ENCODE data around the gene PDE1C.
"Not testable (repeated sequence)": the region's sequence is repeated elsewhere in the genome, so short reads cannot be mapped to it uniquely, and the experiment has no call there.

Gene PDE1C

GRCh38 chr7:32015133-32015532 lies 55.1 kb downstream of the PDE1C start:
- Histone ChIP-seq H3K4me1 (ENCODE audit: control insufficient read depth in 5 of 5, insufficient read depth in 5 of 5, low read length in 5 of 5) (peaks cover 0 to 4% (median 0%) of the 10 kb centered on the region in 5 donors), H3K9ac (ENCODE audit: low read length in 5 of 5) (no peak overlapping the region), H3K27me3 (ENCODE audit: control insufficient read depth in 5 of 5, insufficient read depth in 4 of 5, low read length in 5 of 5) (no peaks in the 10 kb centered on the region), H3K4me3 (ENCODE audit: low read depth in 1 of 5, low read length in 5 of 5) (no peak overlapping the region), H3K27ac (ENCODE audit: low read depth, low read length) (no peak overlapping the region), H3K9me3 (ENCODE audit: control insufficient read depth in 5 of 5, low read length in 5 of 5) (peaks cover 0 to 5% (median 3%) of the 10 kb centered on the region in 5 donors), H3K36me3 (ENCODE audit: control insufficient read depth in 5 of 5, insufficient read depth in 5 of 5, low read length in 5 of 5) (no peaks in the 10 kb centered on the region)

GRCh38 chr7:32013471-32013870 lies 56.7 kb downstream of the PDE1C start:
- H3K27me3 ChIP-seq (ENCODE audit: control insufficient read depth in 5 of 5, insufficient read depth in 4 of 5, low read length in 5 of 5); H3K4me3 ChIP-seq (ENCODE audit: low read depth in 1 of 5, low read length in 5 of 5); H3K9ac ChIP-seq (ENCODE audit: low read length in 5 of 5); H3K27ac ChIP-seq (ENCODE audit: low read depth, low read length); H3K36me3 ChIP-seq (ENCODE audit: control insufficient read depth in 5 of 5, insufficient read depth in 5 of 5, low read length in 5 of 5); H3K9me3 ChIP-seq (ENCODE audit: control insufficient read depth in 5 of 5, low read length in 5 of 5); H3K4me1 ChIP-seq (ENCODE audit: control insufficient read depth in 5 of 5, insufficient read depth in 5 of 5, low read length in 5 of 5): not testable (repeated sequence)

- Histone ChIP-seq H3K9ac (ENCODE audit: low read length in 5 of 5) (no peak overlapping the region), H3K4me1 (ENCODE audit: control insufficient read depth in 5 of 5, insufficient read depth in 5 of 5, low read length in 5 of 5) (no peaks in the 10 kb centered on the region), H3K4me3 (ENCODE audit: low read depth in 1 of 5, low read length in 5 of 5) (no peak overlapping the region), H3K9me3 (ENCODE audit: control insufficient read depth in 5 of 5, low read length in 5 of 5) (peaks cover 5 to 14% (median 9%) of the 10 kb centered on the region in 5 donors), H3K27ac (ENCODE audit: low read depth, low read length) (no peak overlapping the region), H3K27me3 (ENCODE audit: control insufficient read depth in 5 of 5, insufficient read depth in 4 of 5, low read length in 5 of 5) (no peaks in the 10 kb centered on the region), H3K36me3 (ENCODE audit: control insufficient read depth in 5 of 5, insufficient read depth in 5 of 5, low read length in 5 of 5) (no peaks in the 10 kb centered on the region)
Observed at GRCh38 chr7:32005577-32005976, 64.6 kb downstream of the PDE1C start.

- no peak overlapping the region for H3K9ac ChIP-seq (ENCODE audit: low read length in 5 of 5)
- peaks cover 5 to 17% (median 9%) of the 10 kb centered on the region in 5 donors for H3K9me3 ChIP-seq (ENCODE audit: control insufficient read depth in 5 of 5, low read length in 5 of 5)
- no peaks in the 10 kb centered on the region for H3K4me1 ChIP-seq (ENCODE audit: control insufficient read depth in 5 of 5, insufficient read depth in 5 of 5, low read length in 5 of 5)
- no peak overlapping the region for H3K27ac ChIP-seq (ENCODE audit: low read depth, low read length)
- peak overlapping the region in 2 of 5 donors; percentile 7 to 25 for H3K4me3 ChIP-seq (ENCODE audit: low read depth in 1 of 5, low read length in 5 of 5)
- no peaks in the 10 kb centered on the region for H3K36me3 ChIP-seq (ENCODE audit: control insufficient read depth in 5 of 5, insufficient read depth in 5 of 5, low read length in 5 of 5)
- peaks cover 0 to 5% (median 0%) of the 10 kb centered on the region in 5 donors for H3K27me3 ChIP-seq (ENCODE audit: control insufficient read depth in 5 of 5, insufficient read depth in 4 of 5, low read length in 5 of 5)
Observed at GRCh38 chr7:32001948-32002347, 68.3 kb downstream of the PDE1C start.

- H3K27ac ChIP-seq (ENCODE audit: low read depth, low read length), result no peak overlapping the region
- H3K4me3 ChIP-seq (ENCODE audit: low read depth in 1 of 5, low read length in 5 of 5), result no peak overlapping the region
- H3K36me3 ChIP-seq (ENCODE audit: control insufficient read depth in 5 of 5, insufficient read depth in 5 of 5, low read length in 5 of 5), result no peaks in the 10 kb centered on the region
- H3K4me1 ChIP-seq (ENCODE audit: control insufficient read depth in 5 of 5, insufficient read depth in 5 of 5, low read length in 5 of 5), result peaks cover 0 to under 1% (median 0%) of the 10 kb centered on the region in 5 donors
- H3K9ac ChIP-seq (ENCODE audit: low read length in 5 of 5), result no peak overlapping the region
- H3K27me3 ChIP-seq (ENCODE audit: control insufficient read depth in 5 of 5, insufficient read depth in 4 of 5, low read length in 5 of 5), result peaks cover 0 to 5% (median 0%) of the 10 kb centered on the region in 5 donors
- H3K9me3 ChIP-seq (ENCODE audit: control insufficient read depth in 5 of 5, low read length in 5 of 5), result peaks cover 4 to 17% (median 8%) of the 10 kb centered on the region in 5 donors
Observed at GRCh38 chr7:31997423-31997822, 72.8 kb downstream of the PDE1C start.

- no peak overlapping the region for H3K4me3 ChIP-seq (ENCODE audit: low read depth in 1 of 5, low read length in 5 of 5)
- H3K36me3 ChIP-seq (ENCODE audit: control insufficient read depth in 5 of 5, insufficient read depth in 5 of 5, low read length in 5 of 5), result no peaks in the 10 kb centered on the region
- H3K27ac ChIP-seq (ENCODE audit: low read depth, low read length), result no peak overlapping the region
- peaks cover 0 to under 1% (median 0%) of the 10 kb centered on the region in 5 donors for H3K9me3 ChIP-seq (ENCODE audit: control insufficient read depth in 5 of 5, low read length in 5 of 5)
- H3K27me3 ChIP-seq (ENCODE audit: control insufficient read depth in 5 of 5, insufficient read depth in 4 of 5, low read length in 5 of 5), result peaks cover 0 to under 1% (median 0%) of the 10 kb centered on the region in 5 donors
- H3K4me1 ChIP-seq (ENCODE audit: control insufficient read depth in 5 of 5, insufficient read depth in 5 of 5, low read length in 5 of 5), result peaks cover 0 to 12% (median 5%) of the 10 kb centered on the region in 5 donors
- no peak overlapping the region for H3K9ac ChIP-seq (ENCODE audit: low read length in 5 of 5)
Observed at GRCh38 chr7:31995134-31995533, 75.1 kb downstream of the PDE1C start.

- H3K27me3 ChIP-seq (ENCODE audit: control insufficient read depth in 5 of 5, insufficient read depth in 4 of 5, low read length in 5 of 5), result no peaks in the 10 kb centered on the region
- H3K4me1 ChIP-seq (ENCODE audit: control insufficient read depth in 5 of 5, insufficient read depth in 5 of 5, low read length in 5 of 5), result peaks cover 0 to 12% (median 5%) of the 10 kb centered on the region in 5 donors
- H3K4me3 ChIP-seq (ENCODE audit: low read depth in 1 of 5, low read length in 5 of 5), result no peak overlapping the region
- H3K36me3 ChIP-seq (ENCODE audit: control insufficient read depth in 5 of 5, insufficient read depth in 5 of 5, low read length in 5 of 5), result no peaks in the 10 kb centered on the region
- H3K9ac ChIP-seq (ENCODE audit: low read length in 5 of 5), result no peak overlapping the region
- H3K27ac ChIP-seq (ENCODE audit: low read depth, low read length), result no peak overlapping the region
- H3K9me3 ChIP-seq (ENCODE audit: control insufficient read depth in 5 of 5, low read length in 5 of 5), result no peaks in the 10 kb centered on the region
Observed at GRCh38 chr7:31991846-31992245, 78.4 kb downstream of the PDE1C start.

GRCh38 chr7:31991406-31991805 lies 78.8 kb downstream of the PDE1C start:
- no peaks in the 10 kb centered on the region for H3K36me3 ChIP-seq (ENCODE audit: control insufficient read depth in 5 of 5, insufficient read depth in 5 of 5, low read length in 5 of 5)
- no peaks in the 10 kb centered on the region for H3K9me3 ChIP-seq (ENCODE audit: control insufficient read depth in 5 of 5, low read length in 5 of 5)
- H3K4me1 ChIP-seq (ENCODE audit: control insufficient read depth in 5 of 5, insufficient read depth in 5 of 5, low read length in 5 of 5), result peaks cover 0 to 12% (median 5%) of the 10 kb centered on the region in 5 donors
- H3K27me3 ChIP-seq (ENCODE audit: control insufficient read depth in 5 of 5, insufficient read depth in 4 of 5, low read length in 5 of 5), result no peaks in the 10 kb centered on the region
- no peak overlapping the region for H3K27ac ChIP-seq (ENCODE audit: low read depth, low read length)
- H3K4me3 ChIP-seq (ENCODE audit: low read depth in 1 of 5, low read length in 5 of 5), result no peak overlapping the region
- no peak overlapping the region for H3K9ac ChIP-seq (ENCODE audit: low read length in 5 of 5)

- H3K27ac ChIP-seq (ENCODE audit: low read depth, low read length), result no peak overlapping the region
- no peaks in the 10 kb centered on the region for H3K9me3 ChIP-seq (ENCODE audit: control insufficient read depth in 5 of 5, low read length in 5 of 5)
- no peaks in the 10 kb centered on the region for H3K36me3 ChIP-seq (ENCODE audit: control insufficient read depth in 5 of 5, insufficient read depth in 5 of 5, low read length in 5 of 5)
- H3K9ac ChIP-seq (ENCODE audit: low read length in 5 of 5), result no peak overlapping the region
- peaks cover 0 to 4% (median 0%) of the 10 kb centered on the region in 5 donors for H3K27me3 ChIP-seq (ENCODE audit: control insufficient read depth in 5 of 5, insufficient read depth in 4 of 5, low read length in 5 of 5)
- no peak overlapping the region for H3K4me3 ChIP-seq (ENCODE audit: low read depth in 1 of 5, low read length in 5 of 5)
- H3K4me1 ChIP-seq (ENCODE audit: control insufficient read depth in 5 of 5, insufficient read depth in 5 of 5, low read length in 5 of 5), result peaks cover 0 to 8% (median 2%) of the 10 kb centered on the region in 5 donors
Observed at GRCh38 chr7:31986878-31987518, 83.2 kb downstream of the PDE1C start.

GRCh38 chr7:31982962-31983361 lies 87.2 kb downstream of the PDE1C start:
- Histone ChIP-seq H3K9ac (ENCODE audit: low read length in 5 of 5) (no peak overlapping the region), H3K9me3 (ENCODE audit: control insufficient read depth in 5 of 5, low read length in 5 of 5) (no peaks in the 10 kb centered on the region), H3K4me3 (ENCODE audit: low read depth in 1 of 5, low read length in 5 of 5) (no peak overlapping the region), H3K36me3 (ENCODE audit: control insufficient read depth in 5 of 5, insufficient read depth in 5 of 5, low read length in 5 of 5) (no peaks in the 10 kb centered on the region), H3K27ac (ENCODE audit: low read depth, low read length) (no peak overlapping the region), H3K27me3 (ENCODE audit: control insufficient read depth in 5 of 5, insufficient read depth in 4 of 5, low read length in 5 of 5) (peaks cover 0 to 4% (median 0%) of the 10 kb centered on the region in 5 donors), H3K4me1 (ENCODE audit: control insufficient read depth in 5 of 5, insufficient read depth in 5 of 5, low read length in 5 of 5) (no peaks in the 10 kb centered on the region)
